HG03571 (cell line): Measurements from ENCODE around the gene ADGRV1.
"Not testable (repeated sequence)": the region's sequence is repeated elsewhere in the genome, so short reads cannot be mapped to it uniquely, and the experiment has no call there.

Experiments
- ATAC-seq: cut with Tn5 transposase; IDR thresholded peaks from one replicate; pipeline ENCODE4 v1.9.1; 2021; ENCODE audit not compliant: unreplicated experiment

Gene ADGRV1

DNA sequence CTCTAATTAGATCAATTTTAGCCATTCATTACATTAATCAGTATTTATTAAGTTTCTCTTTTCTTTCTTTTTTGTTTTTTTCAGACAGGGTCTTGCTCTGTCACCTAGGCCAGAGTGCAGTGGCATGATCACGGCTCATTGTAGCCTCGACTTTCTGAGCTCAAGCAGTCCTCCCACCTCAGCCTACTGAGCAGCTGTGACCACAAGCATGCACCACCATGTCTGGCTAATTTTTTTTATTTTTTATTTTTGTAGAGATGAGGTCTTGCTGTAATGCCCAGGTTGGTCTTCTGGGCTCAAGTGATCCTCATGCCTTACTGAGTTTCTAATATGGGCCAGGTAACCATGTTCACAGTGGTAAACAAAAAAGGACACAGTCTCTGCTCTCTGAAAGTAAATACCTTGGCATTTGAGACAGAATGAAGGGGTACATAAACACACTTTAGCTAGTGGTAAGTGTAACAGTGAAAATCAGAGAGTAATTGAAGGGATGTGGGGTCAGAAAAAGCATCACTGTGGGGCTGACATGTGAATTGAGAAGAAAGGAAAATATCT, 336.3 kb downstream of the ADGRV1 start:
- no peak for ATAC-seq

DNA sequence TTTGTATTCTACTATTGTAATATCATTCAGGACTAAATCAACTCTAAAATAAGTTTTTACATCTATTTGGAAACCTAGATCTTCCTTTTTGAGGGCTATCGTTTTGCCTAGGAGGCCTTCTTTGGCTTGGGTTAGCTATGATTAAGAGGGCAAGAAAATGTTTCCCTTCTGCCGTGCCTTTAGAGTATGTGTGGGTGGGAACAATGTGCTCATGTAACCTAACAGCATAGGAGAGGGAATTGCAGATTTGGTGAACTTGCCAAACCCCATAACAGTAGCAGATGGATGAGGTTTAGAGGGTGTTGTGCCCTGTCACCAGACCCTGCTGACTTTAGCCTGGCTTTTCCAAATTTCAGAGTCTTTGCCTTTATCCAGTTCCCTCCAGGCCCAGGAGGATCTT, 339.0 kb downstream of the ADGRV1 start:
- no peak for ATAC-seq

DNA sequence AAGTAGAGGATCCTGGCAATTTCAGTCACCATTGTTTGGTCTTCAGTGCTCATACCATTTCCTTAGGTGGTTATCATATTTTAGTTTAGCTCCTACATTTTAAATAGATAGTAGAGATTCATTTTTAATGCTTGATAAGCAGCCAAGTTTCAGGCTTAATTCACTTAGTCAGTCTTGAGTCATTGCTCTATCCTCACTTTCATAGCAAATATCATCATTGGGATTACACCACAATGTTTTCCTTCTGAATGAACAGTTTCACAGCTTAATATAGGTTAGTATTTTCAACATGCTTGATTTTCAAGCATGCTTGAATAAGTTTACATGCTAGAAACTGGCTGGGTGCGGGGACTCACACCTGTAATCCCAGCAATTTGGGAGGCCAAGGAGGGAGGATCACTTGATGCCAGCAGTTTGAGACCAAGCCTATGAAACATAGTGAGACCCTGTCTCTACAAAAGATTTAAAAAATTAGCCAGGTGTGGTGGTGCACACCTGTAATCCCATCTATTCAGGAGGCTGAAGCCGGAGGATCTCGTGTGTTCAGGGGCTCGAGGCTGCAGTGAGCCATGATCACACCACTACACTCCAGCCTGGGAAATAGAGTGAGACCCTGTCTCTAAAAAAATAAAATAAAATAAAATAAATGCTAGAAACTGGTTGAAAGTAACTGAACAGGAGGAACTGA, 339.9 kb downstream of the ADGRV1 start:
- ATAC-seq: no peak

DNA sequence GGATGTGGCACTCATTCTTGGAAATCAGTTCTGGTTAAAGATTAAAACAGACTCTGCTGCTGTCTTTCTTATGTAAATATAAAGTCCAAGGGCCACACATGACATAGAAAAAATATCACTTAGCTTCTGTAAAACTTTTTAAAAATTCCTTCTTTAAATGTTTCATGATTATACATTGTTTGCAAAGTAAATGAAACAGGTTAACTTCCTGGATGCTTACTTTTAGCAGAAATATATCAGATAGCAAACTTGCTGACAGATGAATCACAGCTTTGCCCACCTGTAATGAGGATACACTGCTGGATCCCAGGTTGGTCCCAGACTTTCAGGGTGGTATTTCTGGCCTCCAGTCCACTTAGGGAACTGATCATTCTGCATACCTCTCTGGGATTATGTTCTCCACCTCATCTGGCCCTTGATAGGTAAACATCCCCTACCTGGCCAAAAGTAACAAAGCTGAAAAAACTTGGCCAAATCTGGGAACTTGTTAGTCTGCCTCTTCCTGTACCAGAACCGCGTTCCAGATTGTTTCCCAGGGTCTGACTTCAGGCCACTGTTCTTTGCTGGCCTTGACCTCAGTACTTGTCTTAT, 340.5 kb downstream of the ADGRV1 start:
- ATAC-seq: no peak

DNA sequence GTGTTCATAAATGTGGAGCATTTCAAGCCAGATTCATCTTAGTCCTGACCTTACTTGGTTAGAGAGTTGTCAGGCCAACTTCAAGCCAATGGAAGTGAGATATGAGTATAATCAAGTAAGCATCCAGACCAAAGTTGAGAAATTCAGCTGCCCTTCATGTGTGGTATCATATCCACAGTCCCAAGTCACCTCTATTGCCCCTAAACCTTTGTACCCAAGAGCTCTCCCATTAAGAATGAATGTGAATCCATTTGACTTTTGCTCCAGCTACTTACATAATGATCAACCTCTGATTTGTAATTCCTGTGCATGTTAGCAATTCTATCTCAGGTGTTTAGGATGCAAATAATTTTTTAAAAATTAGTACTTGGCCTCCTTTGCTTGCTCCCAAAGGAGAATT, 342.7 kb downstream of the ADGRV1 start:
- ATAC-seq: no peak

DNA sequence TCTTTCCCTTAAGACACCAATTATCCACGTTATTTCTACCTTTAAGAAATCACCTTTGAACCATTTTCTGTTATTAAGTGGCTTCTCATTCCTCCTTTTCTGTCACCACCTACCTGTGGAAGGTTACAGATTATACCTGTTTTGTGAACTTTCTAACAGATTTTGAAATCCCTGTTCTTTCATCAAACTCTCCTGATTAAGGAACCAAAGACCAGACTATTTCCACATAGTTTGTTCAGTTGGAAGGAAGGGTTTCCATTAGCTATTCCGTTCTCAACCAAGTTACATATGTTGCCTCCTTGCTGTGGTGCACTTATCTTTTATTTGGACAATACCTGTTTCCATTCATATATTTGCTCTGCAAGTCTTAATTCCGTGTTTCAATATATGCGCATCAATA, 343.6 kb downstream of the ADGRV1 start:
- ATAC-seq: no peak

DNA sequence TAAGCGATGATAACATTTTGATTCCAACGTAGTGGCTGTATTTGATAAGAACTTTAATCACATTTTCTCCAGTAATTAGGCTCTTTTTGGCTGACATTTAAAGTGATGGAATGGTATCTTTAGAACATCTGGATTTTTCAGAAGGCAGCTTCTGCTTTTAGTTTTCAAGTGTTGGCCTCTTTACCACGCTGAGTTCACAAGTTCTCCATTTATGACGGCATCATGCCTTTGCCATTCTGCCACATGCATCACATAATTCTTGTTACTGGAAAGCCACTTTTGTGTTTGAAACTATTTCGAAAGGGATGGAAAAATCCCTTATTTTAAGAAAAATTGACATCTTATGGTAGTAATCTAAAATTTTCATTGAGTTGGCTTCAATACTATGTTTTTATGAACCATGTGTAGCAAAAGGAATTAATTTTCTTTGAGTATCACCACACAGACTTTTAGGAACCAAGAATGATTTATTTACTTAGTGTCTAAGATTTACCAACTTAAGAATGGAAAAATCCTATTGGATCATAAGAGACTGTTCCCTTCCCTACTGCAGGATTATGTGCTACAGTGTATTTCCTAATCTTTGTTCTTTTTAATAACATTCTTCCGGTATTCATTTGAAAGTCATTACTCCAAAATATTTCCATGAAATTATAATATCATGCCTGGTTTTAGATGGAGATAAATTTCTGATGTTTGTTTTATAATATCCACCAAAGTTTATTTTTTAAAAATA, 344.2 kb downstream of the ADGRV1 start:
- no peak for ATAC-seq

DNA sequence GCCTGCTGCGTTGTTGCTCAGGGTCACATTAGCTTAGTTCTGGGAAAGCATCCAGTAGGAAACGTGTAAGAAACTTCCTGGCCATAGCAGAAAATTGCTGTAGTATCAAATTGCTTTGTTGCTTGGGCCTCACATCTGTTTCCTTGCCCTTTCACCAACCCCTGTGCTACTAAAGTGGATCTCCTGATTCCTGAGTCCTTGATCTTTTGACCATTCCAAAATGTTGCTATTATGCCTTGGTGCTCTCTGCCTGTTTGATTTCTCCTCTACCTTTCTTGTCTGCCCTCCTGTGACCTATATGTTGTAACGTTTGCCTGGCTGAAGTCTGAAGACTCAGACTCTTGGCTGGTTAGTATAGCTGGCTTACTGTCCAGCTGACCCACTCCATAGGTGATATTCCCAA, 350.5 kb downstream of the ADGRV1 start:
- no peak for ATAC-seq

DNA sequence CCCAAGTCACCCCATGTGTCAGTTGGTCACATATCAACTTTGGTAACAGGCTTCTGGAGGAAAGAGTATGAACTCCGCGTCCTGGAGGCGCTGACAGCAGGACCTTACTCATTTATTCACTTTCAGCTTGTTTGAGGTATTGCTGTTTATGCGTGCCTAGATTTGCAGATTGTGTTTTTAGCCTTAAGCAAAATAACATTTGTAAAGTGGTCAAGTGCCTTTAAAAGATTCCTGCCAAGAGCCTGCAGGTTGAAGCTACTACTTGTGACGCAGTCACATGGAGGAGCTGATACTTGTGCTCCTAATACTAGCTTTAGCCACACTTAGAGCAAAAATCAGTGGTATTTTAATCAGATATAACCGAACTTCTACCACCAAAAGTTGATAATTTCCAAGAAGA, 351.3 kb downstream of the ADGRV1 start:
- ATAC-seq: no peak

DNA sequence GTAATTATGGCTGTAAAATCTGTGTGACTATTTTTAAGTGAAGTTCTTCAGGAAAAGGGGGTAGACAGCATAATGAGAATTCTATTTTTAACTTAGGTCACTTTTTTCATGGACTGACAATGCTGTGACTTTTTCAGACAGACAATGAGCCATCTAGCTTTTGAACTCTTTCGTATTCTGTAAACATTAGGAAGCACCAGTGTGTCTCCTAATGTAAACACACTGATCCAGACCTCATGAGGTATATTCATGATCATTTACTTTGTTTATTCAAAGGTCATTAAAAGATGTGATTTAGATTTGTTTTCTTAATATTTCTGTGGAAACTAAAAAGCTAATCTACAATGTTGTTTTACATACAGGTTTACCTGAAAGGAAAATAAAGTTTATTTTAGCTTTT, 352.6 kb downstream of the ADGRV1 start:
- no peak for ATAC-seq

DNA sequence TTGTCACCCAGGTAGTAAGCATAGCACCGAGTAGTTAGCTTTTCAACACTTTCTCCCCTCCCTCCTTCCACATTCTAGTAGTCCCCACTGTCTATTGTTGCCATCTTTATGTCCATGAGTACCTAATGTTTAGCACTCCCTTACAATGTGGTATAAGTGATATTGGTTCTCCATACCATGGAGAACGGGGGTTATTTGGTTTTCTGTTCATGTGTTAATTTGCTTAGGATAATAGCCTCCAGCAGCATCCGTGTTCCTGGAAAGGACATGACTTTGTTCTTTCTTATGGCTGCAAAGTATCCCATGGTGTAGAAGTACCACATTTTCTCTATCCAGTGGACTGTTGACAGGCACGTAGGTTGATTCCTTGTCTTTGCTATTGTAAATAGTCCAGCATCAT, 353.9 kb downstream of the ADGRV1 start:
- no peak for ATAC-seq

DNA sequence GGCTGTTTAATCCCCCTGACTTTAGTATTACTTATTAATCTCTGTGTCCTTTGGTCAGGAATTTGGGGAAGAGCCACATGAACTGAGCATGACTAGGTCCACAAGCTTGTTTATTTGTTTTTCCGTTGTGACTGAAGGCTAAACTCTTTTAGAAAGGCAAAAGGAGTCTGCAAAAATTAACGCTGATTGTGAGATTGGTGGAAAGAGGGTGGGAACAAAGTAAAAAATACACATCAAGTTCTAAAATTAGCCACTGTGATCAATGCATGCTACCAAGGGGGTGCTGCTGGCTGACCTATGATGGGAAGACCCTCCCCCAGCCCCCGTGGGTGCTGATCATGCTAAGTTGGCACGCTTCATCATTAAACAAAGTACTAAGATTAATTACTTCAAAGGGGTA, 356.8 kb downstream of the ADGRV1 start:
- ATAC-seq: no peak

DNA sequence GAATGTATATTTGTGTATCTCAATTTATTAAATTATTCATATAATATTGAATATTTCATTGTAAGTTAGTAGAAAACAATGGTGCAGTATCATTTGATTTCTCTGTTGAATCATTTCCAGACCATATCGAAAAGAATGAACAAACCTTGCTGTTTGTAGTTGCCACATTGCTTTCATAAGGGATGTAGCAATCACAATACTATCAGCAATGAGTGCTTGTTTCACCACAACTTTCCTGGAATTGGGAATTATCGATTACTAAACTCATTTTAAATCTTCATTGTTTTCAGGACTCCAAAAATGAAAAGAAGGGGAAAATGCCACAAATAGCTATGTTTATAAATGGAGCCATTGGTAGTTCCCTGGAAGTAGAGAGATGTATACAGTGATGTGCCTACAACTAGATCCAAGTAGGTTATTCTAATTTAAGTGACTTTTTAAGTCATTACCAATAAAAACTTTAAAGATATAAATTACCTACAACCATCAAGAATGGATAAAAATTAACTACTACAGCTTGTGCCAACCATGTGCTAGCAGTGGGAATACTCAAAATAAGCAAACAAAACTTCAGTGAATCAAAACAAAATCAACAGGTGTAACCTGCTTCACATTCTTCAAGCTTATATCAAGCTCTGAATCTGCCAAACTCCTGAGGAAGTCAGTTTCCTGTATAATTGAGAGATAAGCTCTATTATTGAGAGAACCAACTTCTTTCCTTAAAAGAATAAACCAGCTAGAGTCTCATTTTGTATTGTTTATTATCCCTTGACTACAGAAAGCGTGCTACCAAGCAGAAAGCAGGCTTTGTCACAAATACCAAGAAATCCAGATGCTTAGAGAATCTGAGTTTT, 358.6 kb downstream of the ADGRV1 start:
- no peak for ATAC-seq

DNA sequence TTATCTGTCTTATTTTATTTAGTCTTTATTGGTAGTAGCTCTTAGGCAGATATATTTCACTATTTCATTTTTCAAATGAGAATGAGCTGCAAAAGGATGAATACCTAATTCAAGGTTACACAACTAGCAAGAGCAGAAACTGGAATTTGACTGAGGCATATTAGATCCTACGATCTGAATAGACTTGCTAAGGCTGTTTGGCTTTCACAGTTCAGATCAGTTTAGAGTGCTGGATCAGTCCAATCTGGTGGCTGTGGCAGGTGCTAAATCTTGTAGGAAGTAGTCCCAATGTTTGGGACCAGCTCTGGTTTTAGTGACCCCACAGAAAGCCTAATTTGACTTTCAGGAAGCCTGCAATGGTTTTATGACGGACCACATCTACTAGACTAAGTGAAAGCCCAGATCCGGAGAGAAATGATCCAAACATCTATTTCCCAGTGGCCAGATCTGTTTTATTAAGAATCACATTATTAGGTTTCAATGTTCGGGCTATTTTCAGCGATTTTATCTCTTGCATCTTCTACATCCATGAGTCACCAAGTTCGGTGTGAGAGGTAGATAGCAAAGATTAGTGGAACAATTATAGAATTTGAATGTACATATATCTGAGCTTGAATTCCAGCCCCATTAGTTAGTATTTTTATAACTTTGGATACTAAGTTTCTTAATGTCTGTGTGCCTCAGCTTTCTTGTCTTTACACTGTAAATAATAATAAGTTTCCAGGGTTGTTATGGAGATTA, 359.5 kb downstream of the ADGRV1 start:
- no peak for ATAC-seq

DNA sequence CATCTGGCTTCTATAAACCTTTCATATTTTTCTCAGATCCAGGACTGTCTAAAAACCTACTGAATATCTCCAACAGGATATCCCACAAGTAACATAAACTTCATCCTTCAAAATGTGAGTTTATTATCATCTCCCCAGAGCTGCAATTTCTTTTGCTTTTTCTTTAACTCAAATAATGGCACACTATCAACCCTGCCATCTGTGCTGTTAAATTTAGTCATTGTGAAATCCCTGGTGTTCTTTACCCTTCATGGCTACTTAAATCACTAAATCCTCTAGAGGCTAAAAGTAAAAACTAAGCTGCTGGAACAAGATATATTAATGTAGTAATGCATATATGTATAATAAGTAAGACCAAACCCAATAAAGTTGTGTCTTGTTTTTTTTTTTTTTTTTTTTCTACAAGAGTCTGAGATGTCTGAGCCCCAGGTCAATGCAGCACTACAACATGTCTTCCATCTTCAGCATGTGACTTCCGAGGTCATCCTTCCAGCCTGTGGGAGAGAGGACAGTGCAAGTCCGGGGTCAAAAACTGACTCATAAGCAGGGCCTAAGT, 362.9 kb downstream of the ADGRV1 start:
- ATAC-seq: no peak

DNA sequence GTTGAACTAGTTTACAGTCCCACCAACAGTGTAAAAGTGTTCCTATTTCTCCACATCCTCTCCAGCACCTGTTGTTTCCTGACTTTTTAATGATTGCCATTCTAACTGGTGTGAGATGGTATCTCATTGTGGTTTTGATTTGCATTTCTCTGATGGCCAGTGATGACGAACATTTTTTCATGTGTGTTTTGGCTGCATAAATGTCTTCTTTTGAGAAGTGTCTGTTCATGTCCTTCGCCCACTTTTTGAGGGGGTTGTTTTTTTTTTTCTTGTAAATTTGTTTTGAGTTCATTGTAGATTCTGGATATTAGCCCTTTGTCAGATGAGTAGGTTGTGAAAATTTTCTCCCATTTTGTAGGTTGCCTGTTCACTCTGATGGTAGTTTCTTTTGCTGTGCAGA, 365.6 kb downstream of the ADGRV1 start:
- not testable (repeated sequence) for ATAC-seq

DNA sequence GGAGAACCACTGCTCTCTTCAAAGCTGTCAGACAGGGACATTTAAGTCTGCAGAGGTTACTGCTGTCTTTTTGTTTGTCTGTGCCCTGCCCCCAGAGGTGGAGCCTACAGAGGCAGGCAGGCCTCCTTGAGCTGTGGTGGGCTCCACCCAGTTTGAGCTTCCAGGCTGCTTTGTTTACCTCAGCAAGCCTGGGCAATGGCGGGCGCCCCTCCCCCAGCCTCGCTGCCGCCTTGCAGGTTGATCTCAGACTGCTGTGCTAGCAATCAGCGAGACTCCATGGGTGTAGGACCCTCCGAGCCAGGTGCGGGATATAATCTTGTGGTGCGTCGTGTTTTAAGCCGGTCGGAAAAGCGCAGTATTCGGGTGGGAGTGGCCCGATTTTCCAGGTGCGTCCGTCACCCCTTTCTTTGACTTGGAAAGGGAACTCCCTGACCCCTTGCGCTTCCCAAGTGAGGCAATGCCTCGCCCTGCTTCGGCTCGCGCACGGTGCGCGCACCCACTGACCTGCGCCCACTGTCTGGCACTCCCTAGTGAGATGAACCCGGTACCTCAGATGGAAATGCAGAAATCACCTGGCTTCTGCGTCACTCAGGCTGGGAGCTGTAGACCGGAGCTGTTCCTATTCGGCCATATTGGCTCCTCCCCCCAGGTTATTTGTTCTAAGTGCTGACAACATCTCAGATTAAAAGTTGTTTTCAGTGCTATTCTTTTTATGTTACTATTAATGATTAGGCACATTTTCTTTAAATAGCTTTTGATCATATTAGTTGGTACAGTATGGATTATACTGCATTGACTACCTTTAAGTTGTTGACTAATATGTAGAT, 370.6 kb downstream of the ADGRV1 start:
- not testable (repeated sequence) for ATAC-seq

DNA sequence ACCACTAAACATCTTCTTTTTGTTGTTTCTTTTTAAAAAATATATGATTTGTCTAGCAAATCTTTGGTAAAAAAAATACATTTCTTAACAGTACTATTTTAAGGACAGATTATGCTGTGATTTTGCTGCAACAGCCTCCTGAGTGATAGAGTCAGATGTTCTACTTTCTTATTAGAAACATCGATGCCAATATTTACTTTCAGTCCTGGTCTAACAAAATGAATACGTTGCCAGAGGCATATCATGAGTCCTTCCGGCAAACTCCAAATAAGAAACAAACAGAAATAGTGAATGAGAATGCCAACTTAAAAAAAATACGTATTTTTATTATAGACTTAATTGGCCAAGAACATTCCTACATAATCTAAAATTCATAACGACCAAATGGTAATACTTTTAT, 371.5 kb downstream of the ADGRV1 start:
- no peak for ATAC-seq

DNA sequence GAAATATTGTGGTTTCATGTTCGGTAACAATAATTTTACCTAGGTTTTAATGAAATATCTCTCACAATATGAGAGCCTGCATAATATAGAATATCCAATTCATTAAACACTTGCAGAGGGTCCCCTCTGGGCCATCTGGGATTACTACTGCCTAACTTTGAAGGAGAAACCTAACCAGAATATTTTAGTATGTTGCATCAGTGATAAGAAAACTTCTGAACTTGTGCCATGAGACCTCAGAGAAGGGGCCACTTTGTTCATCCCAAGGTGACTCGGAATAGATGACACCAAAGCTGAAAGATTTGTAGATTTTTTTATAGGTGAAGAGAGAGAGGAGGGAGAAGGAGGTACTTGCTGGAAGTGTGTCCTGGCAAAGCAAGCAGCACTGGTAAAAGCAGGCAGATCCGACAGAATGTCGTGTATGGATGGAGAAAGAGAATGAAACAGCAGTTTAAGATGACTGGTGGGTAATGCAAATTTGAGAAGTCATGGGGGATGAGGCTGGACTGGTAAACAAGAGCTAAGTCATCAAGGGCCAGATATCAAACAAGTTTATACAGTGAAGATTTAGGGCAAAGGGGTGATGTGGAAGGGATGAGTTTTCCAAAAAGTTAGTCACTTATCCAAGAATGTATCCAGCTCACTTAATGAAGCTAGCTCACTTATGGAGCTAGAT, 372.3 kb downstream of the ADGRV1 start:
- no peak for ATAC-seq
